ENCODE data around the gene RAPGEF1.
"Not testable (repeated sequence)": the region's sequence is repeated elsewhere in the genome, so short reads cannot be mapped to it uniquely, and the experiment has no call there.

The RAPGEF1 gene

DNA sequence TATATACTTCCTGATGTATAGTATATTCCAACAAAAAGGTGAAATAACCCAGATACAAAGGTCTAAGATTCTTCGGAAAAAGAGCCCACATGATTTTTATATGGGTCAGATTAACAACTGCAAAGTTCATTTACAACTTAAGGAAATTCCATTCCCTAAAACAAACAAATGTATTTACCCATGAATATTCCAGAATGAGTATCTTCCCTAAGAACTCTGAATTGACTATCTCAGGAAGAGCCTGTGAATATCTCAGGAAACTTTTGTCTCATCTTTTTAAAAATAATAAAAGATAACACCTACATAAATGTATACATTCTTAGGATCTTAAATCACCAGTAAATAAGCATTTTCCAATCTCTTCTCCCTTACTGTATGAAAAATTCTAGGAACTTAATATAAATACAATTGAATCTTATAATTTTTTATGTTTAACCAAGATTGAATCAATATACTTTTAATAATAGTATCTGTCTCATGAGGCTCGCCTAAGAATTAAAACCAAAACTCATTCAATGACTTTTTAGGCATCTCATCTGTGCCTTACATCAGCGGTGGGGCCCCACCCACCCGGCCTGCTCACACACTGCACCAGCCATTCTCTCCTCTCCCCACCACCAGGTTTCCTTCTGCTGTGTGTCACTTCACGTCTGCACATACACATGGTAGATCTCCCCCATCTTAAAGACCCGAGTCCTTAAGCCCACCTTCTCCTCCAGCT is 78.1 kb downstream of the RAPGEF1 start:
- H3K27ac ChIP-seq: peak overlapping the region in 10 of 11 experiments; percentile 9 to 47 (median 40); a peak in 17 of 22 replicates
- peaks cover 0 to 26% (median 16%) of the 10 kb centered on the region in 11 experiments; a peak in 14 of 22 replicates for H3K9me3 ChIP-seq (replicated peaks in 1 of 11)
- no peak for TF ChIP-seq Cebpa-rat (IDR thresholded peaks at IDR 0.05)
- H3K36me3 ChIP-seq: peaks cover 5 to 46% (median 27%) of the 10 kb centered on the region in 11 experiments; a peak in 16 of 22 replicates
- no peak overlapping the region for H3K9ac ChIP-seq
- H3K4me1 ChIP-seq: peaks cover 76 to 99% (median 82%) of the 10 kb centered on the region in 10 experiments
- peak overlapping the region; percentile 30 to 90 (median 85); a peak in 20 of 22 replicates for H3K4me2 ChIP-seq
- H4K20me1 ChIP-seq: peaks cover 0 to 65% (median under 1%) of the 10 kb centered on the region in 11 experiments; a peak in 5 of 22 replicates
- no peak overlapping the region for H3K4me3 ChIP-seq
- no peaks in the 10 kb centered on the region for H3K27me3 ChIP-seq

DNA sequence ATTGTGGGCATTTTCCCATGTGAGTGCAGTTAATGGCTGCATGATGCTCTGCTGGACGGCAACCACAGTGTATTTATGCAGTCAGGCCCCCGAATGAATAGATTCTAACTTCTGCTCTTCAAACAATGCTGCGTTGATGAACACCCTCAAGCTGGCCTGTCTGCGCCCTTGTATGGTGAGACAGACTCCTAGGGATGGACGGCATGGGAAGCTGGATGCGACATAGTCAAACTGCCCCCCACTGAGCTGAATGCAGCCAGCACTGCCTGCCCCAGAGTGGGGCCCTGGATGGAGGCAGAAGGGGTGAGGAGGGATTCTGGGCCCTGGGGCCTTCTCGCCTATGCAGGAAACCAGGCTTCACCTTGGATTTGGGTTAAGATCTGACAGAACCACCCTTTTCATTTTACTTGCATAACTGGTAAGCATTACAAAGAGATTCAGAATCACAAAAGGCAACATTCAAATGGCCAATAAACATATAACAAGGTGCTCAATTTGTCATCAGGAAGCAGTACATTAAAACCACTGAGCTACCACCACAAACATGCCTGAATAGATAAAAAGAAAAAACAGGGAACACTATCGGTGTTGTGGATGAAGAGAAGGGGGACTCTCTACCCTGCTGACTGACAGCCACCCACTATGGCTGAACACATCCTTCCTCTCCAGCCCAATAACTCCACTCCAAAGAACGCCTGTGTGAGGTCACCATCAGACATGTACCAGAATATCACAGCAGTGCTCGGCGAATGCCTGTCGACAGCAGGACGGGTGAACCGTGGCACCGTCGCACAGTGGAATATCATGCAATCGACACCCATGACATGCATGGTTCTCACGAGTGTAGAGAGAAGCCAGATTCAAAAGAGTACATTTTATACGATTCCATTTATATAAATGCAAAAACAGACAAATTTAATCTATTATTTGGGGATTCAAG is 79.1 kb downstream of the RAPGEF1 start:
- Histone ChIP-seq H3K27me3 (no peaks in the 10 kb centered on the region), H3K4me1 (peaks cover 76 to 97% (median 81%) of the 10 kb centered on the region in 10 experiments)

DNA sequence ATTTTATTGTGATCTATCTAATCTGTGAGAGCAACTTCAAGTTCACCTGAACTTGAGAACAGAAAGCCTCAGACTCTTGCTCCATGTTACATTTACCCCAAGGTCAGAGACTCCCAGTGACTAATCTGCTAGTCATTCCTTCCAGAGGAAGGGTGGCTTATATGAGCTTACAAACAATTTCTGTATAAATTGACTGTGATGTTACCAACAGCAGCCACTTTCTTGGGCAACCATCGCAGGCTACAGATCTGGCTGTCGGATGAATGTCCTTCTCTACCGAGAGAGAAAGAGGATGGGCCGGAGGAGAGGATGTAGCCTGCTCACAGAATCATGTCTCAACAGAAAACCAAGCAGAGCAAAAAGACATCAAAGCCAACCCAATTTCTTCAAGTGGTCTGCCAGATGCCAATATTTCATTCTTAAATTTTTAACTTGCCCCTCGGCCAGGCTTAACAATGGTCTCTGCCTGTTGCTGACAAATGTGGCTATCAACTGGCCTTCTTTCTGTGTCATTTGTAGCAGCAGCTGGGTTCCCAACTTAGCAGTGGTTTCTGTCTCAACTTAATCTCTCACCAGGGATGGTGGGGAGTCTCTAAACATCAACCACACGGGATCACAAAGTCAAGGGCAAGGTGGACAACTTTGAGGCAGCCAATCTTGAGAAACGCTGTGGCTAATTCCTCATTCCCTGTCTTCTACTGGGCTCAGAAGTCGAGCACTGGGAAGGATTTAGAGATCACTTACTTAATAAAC is 81.3 kb downstream of the RAPGEF1 start:
- Histone ChIP-seq H3K9me3 (replicated peaks in 1 of 11) (peaks cover 0 to 7% (median 0%) of the 10 kb centered on the region in 11 experiments; a peak in 2 of 22 replicates), H3K27me3 (no peaks in the 10 kb centered on the region), H3K4me2 (peak overlapping the region; percentile 73 to 92 (median 88)), H3K36me3 (peaks cover 4 to 29% (median 16%) of the 10 kb centered on the region in 11 experiments; a peak in 12 of 22 replicates), H3K9ac (peak overlapping the region; percentile 55 to 80 (median 76)), H4K20me1 (peaks cover 0 to 73% (median 13%) of the 10 kb centered on the region in 11 experiments; a peak in 7 of 22 replicates), H3K4me1 (peaks cover 86 to 99% (median 92%) of the 10 kb centered on the region in 10 experiments), H3K27ac (peak overlapping the region; percentile 75 to 95 (median 89)), H3K4me3 (no peak overlapping the region)
- peak in 1 of 11 experiments; percentile 11; a peak in 1 of 22 replicates for TF ChIP-seq Cebpa-rat (IDR thresholded peaks at IDR 0.05)

More for the DNA sequence above, 79.1 kb downstream of the RAPGEF1 start:
- TF ChIP-seq Cebpa-rat (IDR thresholded peaks at IDR 0.05): no peak
- Histone ChIP-seq H3K4me3 (no peak overlapping the region), H3K36me3 (peaks cover 5 to 46% (median 27%) of the 10 kb centered on the region in 11 experiments; a peak in 16 of 22 replicates), H3K9me3 (replicated peaks in 1 of 11) (peaks cover 0 to 26% (median 16%) of the 10 kb centered on the region in 11 experiments; a peak in 14 of 22 replicates), H3K9ac (peak overlapping the region in 1 of 11 experiments; percentile 29; a peak in 1 of 22 replicates), H3K27ac (peak overlapping the region in 10 of 11 experiments; percentile 13 to 90 (median 43); a peak in 16 of 22 replicates), H4K20me1 (peaks cover 0 to 68% (median 0%) of the 10 kb centered on the region in 11 experiments; a peak in 6 of 22 replicates), H3K4me2 (peak overlapping the region; percentile 30 to 90 (median 85))

DNA sequence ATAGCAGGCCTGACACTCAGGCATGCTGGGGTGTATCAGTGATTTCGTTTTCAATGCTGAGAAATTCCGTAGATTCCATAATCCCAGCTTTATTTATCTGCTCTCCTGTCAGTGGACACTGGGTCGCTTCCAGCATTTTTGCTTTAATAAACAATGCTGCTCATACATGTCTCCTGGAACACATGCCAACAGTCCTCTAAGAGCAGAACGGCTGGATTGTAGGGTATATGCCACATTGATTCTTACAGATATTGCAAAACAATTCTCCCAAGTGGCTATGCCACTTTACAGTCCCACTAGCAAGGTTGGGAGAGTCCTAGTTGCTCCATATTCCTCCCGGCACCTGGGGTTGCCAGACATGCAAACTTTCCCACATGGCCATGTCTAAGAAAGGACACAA is 81.9 kb downstream of the RAPGEF1 start:
- peak overlapping the region; percentile 75 to 95 (median 89) for H3K27ac ChIP-seq
- H3K9ac ChIP-seq: peak overlapping the region; percentile 55 to 80 (median 76); a peak in 17 of 22 replicates
- no peak overlapping the region for H3K4me3 ChIP-seq
- peaks cover 86 to 99% (median 97%) of the 10 kb centered on the region in 10 experiments for H3K4me1 ChIP-seq
- H3K9me3 ChIP-seq (replicated peaks in 1 of 11): peaks cover 0 to 6% (median 0%) of the 10 kb centered on the region in 11 experiments; a peak in 1 of 22 replicates
- H4K20me1 ChIP-seq: peaks cover 0 to 73% (median 13%) of the 10 kb centered on the region in 11 experiments; a peak in 7 of 22 replicates
- H3K4me2 ChIP-seq: peak overlapping the region; percentile 73 to 92 (median 88)
- H3K27me3 ChIP-seq: no peaks in the 10 kb centered on the region
- TF ChIP-seq Cebpa-rat (IDR thresholded peaks at IDR 0.05): 0 out of 22 replicates have a peak, but pooled peaks of 1 of the 11 experiments have one; percentile 29
- peaks cover 3 to 24% (median 12%) of the 10 kb centered on the region in 11 experiments; a peak in 12 of 22 replicates for H3K36me3 ChIP-seq

DNA sequence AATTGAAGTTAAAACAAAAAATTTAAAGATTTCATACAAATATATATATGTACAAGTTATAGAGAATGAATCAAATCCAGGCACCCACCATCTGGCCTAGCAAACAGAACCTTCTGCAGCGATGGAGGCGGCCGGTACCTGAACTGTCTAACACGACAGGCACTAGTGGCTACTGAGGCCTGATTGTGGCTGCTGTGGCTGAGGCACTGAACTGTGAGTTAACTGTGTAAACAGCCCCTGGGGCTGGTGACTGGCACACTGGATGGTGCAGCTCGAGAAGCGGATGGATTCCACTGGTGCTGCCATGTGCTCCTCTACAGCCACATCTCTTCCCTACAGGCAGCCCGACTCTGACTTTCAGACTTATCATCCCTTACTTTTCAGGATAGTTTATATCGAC is 82.4 kb downstream of the RAPGEF1 start:
- Histone ChIP-seq H3K36me3 (peaks cover under 1 to 19% (median 10%) of the 10 kb centered on the region in 11 experiments; a peak in 11 of 22 replicates), H3K4me2 (peak overlapping the region; percentile 73 to 92 (median 88)), H4K20me1 (peaks cover 0 to 73% (median 15%) of the 10 kb centered on the region in 11 experiments; a peak in 7 of 22 replicates), H3K9ac (peak overlapping the region; percentile 66 to 80 (median 76); a peak in 21 of 22 replicates), H3K27me3 (no peaks in the 10 kb centered on the region), H3K4me3 (no peak overlapping the region), H3K4me1 (peaks cover 81 to 99% (median 96%) of the 10 kb centered on the region in 10 experiments), H3K9me3 (replicated peaks in 1 of 11) (peaks cover 0 to 6% (median 0%) of the 10 kb centered on the region in 11 experiments; a peak in 1 of 22 replicates), H3K27ac (peak overlapping the region; percentile 75 to 95 (median 89))
- no peak for TF ChIP-seq Cebpa-rat (IDR thresholded peaks at IDR 0.05)

DNA sequence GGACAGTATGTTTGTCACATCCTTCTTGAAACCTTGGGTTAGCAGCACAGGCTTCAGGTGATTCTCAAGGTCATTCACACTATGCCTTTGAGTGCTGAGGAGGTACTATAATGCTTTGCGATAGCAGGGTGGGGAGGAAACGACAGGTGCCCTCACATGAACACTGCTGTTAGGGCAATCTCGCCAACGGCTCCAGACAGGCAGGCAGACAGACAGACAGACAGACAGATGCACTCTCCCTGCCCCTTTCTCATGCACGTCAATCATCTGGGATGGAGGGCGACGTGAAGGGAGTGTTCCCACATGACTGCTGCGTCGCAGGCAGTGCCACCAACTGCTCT is 82.9 kb downstream of the RAPGEF1 start:
- Histone ChIP-seq H4K20me1 (peaks cover 0 to 73% (median 19%) of the 10 kb centered on the region in 11 experiments; a peak in 8 of 22 replicates), H3K27me3 (no peaks in the 10 kb centered on the region), H3K36me3 (peaks cover 0 to 15% (median 7%) of the 10 kb centered on the region in 11 experiments; a peak in 11 of 22 replicates), H3K9me3 (replicated peaks in 1 of 11) (peaks cover 0 to 6% (median 0%) of the 10 kb centered on the region in 11 experiments; a peak in 1 of 22 replicates), H3K9ac (peak overlapping the region; percentile 66 to 80 (median 76)), H3K4me1 (peaks cover 77 to 99% (median 96%) of the 10 kb centered on the region in 10 experiments), H3K27ac (peak overlapping the region; percentile 75 to 95 (median 89)), H3K4me2 (peak overlapping the region; percentile 73 to 92 (median 88)), H3K4me3 (peak overlapping the region in 5 of 10 experiments; percentile 6 to 37 (median 17); a peak in 6 of 20 replicates)
- no peak for TF ChIP-seq Cebpa-rat (IDR thresholded peaks at IDR 0.05)

DNA sequence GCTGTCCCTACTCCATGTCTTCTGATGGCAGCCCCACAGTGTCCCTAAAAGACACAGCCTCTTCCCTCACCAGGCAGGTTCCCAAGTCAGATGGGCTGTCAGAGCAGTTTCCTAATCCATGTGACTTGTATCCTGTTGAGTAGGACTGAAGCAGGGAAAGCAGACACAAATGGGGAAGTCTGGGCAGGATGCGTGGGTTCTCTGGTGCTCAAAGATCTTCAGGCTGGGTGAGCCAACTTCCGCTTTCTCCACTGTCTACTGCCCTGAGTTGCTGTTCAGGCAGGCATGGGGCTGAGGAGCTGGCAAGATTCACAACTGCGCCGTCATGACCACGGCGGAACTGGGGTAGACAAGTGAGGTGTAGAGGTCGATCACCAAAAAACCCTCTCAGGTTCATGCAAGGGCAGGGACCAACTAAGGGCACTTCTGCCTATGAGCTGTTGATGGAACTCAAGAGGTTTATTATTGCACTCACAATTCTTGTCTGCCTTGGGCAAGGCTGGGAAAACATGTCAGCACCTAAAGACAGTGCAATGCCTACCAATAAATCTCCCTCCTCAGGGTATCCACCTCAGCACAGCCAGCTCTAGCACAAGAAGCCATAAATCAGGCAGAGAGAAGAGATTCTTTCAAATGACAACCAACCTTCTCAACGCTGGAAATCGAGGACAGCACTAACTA is 83.4 kb downstream of the RAPGEF1 start:
- peaks cover 73 to 100% (median 98%) of the 10 kb centered on the region in 10 experiments for H3K4me1 ChIP-seq
- peak overlapping the region; percentile 73 to 92 (median 88) for H3K4me2 ChIP-seq
- no peaks in the 10 kb centered on the region for H3K27me3 ChIP-seq
- peak overlapping the region; percentile 66 to 80 (median 76) for H3K9ac ChIP-seq
- H3K27ac ChIP-seq: peak overlapping the region; percentile 76 to 95 (median 89)
- H4K20me1 ChIP-seq: peaks cover 0 to 71% (median 24%) of the 10 kb centered on the region in 11 experiments; a peak in 8 of 22 replicates
- H3K4me3 ChIP-seq: peak overlapping the region in 5 of 10 experiments; percentile 6 to 37 (median 17); a peak in 6 of 20 replicates
- peaks cover 0 to 6% (median 0%) of the 10 kb centered on the region in 11 experiments; a peak in 1 of 22 replicates for H3K9me3 ChIP-seq (replicated peaks in 1 of 11)
- peak in 3 of 11 experiments; percentile 24 to 45 (median 41); a peak in 2 of 22 replicates for TF ChIP-seq Cebpa-rat (IDR thresholded peaks at IDR 0.05)
- peaks cover 0 to 11% (median 7%) of the 10 kb centered on the region in 11 experiments; a peak in 9 of 22 replicates for H3K36me3 ChIP-seq

DNA sequence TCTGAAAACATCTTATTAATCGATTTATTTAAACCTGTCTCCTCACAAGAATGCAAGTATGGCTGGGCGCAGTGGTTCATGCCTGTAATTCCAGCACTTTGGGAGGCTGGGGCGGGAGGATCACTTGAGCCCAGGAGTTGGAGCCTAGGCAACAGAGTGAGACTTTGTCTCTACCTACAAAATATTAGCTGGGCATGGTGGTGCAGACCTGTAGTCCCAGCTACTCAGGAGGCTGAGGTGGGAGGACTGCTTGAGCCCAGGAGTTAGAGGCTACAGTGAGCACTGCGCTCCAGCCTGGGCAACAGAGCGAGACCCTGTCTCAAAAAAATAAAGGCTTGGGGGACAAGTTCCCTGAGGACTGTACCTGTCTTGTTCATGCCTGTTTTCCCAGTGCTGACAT is 85.5 kb downstream of the RAPGEF1 start:
- Histone ChIP-seq H3K36me3 (peaks cover 7 to 27% (median 19%) of the 10 kb centered on the region in 11 experiments), H3K27ac (peak overlapping the region; percentile 76 to 95 (median 89)), H3K4me3 (peak overlapping the region in 1 of 10 experiments; percentile 1; a peak in 1 of 20 replicates), H3K4me1 (peaks cover 52 to 99% (median 93%) of the 10 kb centered on the region in 10 experiments), H3K9ac (peak overlapping the region in 4 of 11 experiments; percentile 10 to 77 (median 42); a peak in 2 of 22 replicates), H4K20me1 (peaks cover 0 to 78% (median 32%) of the 10 kb centered on the region in 11 experiments; a peak in 10 of 22 replicates), H3K4me2 (peak overlapping the region; percentile 73 to 92 (median 88); a peak in 20 of 22 replicates)
- H3K9me3 ChIP-seq (replicated peaks in 1 of 11); H3K27me3 ChIP-seq: not testable (repeated sequence)
